Right renal pelvis (tissue), 4 donors: Measurements from ENCODE around the gene MVB12A. TPM values are rescaled to one million over a fixed set of nuclear protein-coding genes. Genes with fewer than 3 reads are reported as not detected.

Experiments used
- DNase-seq, 4 donors: peaks; one replicate each; pipeline ENCODE4 v3.0.0-alpha.2; 2013; ENCODE audit warnings: low read depth in 4 of 4, low spot score in 3 of 4, missing footprints in 1 of 4
- polyA plus RNA-seq, 4 donors: library from polyadenylated mRNA; unstranded; fragments of 120-200 nt; gene quantifications; one replicate each; pipeline ENCODE4 v1.2.1, GENCODE V29; 2013; ENCODE audit not compliant: insufficient read length in 4 of 4

MVB12A gene
- polyA plus RNA-seq, 4 donors = 61.5 to 87.9 (median 62.8) TPM

DNA sequence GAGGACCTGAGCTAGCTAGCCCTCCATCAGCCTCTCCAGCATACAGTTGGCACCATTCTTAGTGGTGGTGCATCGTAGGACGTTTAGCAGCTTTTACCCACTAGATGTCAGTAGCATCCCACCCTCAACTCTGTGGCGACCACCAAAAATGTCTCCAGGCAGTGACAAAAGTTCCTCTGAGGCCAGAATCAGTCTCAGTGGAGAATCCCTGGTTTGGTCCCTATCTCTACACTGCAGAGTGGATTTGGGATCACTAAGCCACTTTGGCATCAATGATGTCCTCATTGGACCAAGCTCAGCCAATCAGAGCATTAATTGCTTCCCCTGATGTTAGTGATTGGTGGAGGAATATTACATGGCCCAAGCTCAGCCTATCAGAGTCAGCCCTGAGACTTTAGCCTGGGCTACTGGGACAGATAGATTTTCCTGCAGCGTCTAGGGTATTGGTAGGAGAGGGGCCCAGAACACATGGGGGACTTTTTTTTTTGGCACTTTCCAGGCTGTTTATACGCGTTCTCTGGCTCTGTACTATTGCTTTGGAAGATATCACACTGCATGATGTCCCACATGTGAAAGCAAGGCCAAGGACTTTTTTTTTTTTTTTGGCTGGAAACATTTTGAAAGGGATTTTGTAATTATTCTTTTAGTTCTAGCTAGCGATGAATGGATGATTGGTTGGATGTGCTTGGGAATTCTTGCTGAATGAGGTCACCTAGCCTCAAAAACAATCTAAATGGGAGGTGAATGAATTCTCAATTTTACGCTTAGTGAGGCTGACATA, 21.6 kb downstream of the MVB12A start:
- no peak for DNase-seq

DNA sequence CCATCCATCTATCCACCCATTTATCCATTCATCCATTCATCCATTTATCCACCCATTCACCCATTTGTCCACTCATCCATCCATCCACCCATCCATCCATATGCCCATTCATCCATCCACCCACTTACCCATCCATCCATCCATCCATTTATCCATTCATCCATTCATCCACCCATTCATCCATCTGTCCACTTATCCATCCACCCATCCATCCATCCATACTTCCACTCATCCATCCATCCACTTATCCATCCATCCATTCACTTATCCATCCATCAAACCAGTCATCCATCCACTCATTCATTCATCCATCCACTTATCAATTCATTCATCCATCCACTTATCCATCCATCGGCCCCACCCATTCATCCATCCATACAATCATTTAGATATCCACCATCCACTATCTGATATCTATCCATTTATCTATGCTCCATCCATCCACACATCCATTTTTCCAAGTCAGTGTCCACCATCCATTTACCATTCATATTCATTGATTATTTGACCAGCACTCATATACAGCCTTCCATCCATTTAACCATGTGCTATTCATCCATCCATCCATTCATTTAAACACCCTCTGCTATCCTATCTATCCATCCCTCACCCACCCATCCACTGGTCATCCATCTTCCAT, 25.8 kb downstream of the MVB12A start:
- DNase-seq = no peak

DNA sequence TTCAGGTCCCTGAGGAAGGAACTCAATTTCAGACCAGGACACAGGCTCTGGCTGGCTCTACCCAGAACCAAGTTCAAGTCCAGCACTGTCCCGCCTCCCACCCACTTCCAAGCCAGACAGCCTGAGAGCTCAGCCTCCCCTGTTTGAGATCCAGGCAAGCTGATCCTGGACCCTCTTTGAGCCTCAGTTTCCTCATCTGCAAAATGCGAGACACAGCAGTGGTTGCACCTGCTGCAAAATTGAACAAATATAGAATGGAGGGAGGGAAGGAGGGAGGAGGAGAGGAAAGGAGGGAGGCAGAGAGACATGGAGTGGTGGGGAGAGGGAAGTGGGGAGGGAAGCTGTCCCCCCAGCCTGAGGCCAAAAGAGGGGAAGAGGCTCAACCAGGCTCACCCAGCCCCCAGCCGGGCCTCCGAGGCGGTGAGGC, 27.9 kb downstream of the MVB12A start:
- no peak for DNase-seq

DNA sequence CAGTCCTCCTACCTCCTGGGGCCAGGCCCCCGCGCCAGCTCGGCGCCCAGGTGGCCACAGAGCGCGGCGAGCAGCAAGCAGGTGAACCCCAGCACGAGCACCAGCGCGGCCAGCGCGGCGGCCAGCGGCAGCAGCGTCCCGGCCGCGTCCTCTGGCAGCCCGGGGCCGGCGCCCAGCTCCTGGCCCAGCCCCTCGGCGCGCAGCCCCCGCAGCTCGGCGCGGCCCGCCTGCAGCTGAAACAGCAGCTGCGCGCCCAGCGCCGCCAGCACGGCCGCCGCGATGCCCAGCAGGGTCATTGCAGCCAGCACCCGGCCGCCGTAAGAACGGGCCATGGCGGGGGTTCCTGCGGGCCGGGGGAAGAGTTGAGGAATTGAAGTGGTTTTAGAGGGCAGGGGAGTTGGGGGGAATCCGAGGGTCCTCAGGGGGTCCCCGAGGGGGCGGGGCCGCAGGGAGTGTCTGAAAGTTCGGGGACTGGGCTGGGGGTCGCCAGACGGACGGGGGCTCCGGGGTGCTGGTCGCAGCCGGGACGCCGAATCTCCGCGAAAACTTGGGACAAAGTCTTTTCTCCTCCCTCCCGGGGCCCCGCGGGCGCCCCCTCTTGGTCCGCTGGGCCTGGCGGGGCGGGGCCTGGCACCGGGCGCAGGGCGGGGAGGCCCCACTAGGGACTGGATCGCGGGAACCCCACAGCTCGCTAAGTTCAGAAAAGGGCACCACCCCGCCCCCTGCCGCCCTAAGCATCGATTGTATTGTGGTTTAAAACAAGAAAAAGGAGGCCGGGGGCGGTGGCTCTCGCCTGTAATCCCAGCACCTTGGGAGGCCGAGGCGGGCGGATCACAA, 28.5 kb downstream of the MVB12A start, which contains the start of gene TMEM221:
TMEM221 (minus strand) TSS at position 538 of the 837 bp plus-strand sequence; CDS start at position 332, 206 bp downstream.
- no peak for DNase-seq

DNA sequence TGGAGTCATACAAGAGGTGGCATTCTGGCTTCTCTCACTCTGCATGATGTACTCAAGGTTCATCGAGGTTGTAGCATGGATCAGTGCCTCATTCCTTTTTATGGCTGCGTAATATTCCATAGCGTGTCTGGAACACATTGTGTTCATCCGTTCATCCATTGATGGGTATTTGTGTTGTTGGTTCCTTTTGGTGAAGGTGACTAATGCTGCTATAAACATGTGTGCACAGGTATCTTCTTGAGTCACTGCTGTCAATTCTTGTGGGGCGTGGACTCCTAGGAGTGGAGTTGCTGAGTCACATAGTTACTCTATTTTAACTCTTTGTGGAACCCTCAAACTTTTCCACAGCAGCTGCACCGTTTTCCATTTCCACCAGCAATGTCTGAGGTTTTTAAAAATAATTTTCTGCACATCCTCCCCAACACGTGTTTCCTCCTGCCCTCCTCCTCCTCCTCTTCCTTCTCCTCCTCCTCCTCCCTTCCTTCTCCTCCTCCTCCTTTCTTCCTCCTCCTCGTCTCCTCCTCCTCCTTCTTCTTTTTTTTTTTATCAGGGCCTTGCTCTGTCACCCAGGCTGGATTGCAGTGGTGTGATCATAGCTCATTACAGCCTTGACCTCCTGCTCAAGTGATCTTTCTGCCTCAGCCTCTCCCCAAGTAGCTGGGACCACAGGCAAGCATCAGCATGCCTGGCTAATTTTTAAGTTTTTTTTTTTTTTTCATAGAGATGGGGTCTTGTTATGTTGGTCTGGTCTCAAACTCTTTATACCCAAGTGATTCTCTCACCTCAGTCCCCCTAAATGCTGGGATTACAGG, 30.6 kb downstream of the MVB12A start:
- DNase-seq = no peak

DNA sequence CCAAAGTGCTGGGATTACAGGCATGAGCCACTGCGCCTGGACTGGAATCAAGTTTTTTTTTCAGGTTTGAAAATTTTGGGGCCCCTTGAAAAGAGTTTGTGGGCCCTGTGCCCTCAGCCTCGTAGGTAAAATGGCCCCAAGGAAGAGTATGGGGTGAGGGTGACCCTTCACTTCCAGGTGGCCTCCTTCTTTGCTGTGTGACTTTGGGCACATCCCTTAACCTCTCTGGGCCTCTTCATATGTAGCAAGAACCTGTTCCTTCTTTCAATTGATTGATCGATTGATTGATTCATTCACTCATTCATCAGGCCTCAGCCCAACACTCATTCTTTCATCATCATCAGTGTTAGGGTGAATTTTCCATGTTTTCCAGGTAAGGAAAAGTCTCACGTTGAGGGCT, 32.0 kb downstream of the MVB12A start:
- DNase-seq = no peak

DNA sequence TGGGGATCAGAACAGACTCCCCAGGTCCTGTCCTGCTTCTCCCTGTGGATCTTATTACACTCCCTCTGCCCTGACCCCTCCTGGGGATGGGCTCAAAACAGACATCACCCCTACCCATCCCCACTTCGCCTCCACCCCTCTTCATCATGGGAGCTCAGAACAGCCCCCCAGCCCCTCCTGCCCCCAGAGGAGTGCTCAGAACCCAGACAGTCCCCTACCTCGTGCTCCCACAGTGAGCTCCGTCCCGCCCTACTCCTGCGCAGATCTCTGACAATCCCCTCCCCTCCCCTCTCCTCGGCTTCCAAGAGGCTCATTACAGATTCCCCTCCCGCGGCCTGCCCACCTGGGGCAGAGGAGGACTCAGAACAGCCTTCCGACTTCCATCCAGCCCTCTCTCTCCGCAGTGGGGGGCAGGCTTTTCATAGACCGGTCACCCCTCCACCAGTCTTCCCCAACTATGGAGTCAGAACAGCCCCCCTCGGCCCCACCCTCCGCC, 34.8 kb downstream of the MVB12A start:
- DNase-seq = no peak

DNA sequence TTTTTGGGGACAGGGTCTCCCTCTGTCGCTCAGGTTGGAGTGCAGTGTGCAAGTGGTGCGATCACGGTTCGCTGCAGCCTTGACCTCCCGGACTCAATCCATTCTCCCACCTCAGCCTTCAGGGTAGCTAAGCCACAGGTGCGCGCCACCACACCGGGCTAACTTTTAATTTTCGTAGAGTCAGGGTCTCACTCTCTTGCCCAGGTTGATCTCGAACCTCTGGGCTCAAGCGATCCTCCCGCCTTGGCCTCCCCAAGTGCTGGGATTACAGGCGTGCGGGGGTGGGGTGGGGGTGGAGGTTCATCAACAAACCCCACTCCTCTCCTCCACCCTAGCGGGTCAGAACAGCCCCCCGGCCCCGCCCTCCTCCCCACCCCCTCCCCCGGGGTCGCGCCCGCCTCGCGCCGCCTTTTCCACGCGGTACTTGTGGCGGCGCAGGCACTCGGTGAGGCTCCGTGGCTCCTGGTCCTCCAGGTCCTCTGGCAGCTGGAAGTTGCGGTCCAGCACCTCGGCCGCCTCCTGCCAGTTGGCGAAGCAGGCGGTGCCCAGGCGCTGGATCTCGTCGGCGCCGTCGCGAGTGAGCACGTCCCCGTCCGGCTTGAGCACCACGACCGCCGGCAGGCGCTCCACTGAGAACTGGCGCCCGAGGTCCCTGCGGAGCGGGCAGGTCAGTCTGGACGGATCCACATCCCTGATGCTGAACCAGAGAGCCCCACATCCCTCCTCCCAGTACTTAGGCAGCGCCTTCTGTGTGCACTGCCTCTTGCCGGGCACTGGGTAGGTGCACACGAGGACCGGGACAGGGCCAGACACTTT, 35.7 kb downstream of the MVB12A start:
- no peak for DNase-seq

DNA sequence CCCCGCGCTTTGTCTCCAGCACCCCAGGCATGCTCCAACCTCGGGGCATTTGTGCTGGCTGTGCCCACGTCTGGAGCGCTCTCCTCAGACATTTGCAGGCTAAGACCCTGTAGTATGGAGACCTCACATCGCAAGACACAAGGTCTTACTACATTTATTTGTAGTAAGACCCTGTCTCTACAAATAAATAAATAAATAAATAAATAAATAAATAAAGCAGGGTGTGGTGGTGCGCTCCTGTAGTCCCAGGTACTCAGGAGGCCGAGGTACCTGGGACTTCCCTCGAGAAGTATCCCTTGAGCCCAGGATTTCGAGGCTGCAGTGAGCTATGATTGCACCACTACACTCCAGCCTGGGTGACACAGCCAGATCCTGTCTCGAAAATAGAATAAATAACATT, 36.3 kb downstream of the MVB12A start:
- DNase-seq = no peak

DNA sequence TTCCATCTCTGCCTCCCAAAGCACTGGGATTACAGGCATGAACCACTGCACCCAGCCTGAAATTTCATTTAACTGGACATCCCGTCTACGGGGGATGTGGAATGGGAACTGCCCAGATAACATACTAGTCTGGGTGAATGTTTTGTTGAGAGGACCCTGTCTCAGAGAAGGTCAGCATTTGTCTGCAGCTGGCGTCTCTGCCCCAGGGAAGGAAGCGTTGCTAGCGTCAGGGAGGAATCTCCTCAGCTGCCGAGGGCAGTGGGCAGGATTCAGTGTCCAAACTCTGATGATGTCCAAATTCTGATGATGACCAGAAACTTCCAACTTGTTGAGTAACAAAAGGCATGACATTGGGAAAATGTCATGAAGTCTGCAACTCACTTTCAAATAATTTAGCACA, 37.8 kb downstream of the MVB12A start:
- no peak for DNase-seq

DNA sequence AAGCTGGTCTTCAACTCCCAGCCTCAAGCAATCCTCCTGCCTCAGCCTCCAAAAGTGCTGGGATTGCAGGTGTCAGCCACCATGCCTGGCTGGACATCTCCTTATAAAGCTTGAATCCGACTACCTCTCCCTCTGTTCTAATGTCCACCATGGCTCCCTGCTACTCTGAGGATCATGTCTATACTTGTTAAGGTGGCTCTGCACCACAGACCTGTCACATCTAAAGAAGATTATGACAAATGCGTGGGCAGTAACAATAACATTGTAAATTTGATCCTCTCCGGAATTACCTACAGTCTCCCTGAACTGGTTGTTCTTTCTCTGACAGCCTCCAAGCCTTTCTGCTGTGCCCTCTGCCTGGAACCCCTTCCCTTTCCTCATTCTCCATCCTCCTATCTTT, 39.1 kb downstream of the MVB12A start:
- no peak for DNase-seq

DNA sequence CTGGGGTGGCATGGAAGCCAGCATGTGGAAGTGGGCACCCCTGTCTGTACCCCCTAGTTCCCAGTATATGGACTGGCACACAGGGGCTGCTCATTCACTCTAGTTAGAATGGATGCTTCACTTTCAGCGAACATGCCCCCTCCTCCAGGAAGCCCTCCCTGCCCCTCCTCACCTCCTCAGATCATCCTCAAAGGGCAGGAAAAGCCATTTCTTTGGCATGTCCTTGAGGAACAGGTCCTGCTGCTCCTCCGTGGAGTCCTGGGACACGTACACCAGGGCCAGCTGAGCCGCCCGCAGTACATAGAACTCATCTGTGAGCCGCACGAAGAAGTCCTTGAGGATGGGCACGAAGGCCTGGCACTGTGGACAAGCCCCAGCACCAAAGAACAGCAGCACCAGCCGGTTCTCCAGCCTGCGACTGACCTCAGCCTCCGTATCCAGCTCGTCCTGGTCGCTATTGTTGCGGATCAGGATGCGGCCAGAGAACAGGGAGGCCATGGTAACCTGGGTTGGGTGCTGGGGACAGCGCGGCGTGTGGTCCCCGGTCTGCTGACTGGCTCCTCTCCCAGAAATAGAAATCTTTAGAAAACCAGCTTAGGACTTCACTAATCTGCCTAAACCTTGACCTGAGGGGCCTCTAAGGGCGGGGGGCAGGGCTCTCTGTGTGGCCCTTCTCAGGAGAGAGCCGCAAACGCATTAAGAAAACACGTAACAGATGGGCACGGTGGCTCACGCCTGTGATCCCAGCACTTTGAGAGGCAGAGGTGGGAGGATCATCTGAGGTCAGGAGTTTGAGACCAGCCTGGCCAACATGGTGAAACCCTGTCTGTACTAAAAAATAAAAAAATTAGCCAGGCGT, 40.8 kb downstream of the MVB12A start, which contains the start of gene NXNL1:
NXNL1 (minus strand) TSS at position 555 of the 859 bp plus-strand sequence; CDS start at position 498, 57 bp downstream.
- no peak for DNase-seq

DNA sequence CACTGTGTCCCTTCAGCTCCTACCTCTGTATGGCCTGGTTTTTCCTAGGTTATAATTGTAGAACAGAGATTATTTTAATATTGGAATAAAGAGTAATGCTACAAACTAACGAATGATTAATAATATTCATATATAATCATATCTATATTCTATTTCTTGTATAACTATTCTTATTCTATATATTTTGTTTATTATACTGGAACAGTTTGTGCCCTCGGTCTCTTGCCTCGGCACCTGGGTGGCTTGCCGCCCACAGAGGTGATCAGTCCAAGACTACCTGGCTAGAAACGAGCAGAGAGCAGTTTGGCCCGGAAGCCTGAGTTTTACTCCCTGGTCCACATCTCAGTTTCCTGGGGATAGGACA, 46.6 kb downstream of the MVB12A start:
- no peak for DNase-seq

DNA sequence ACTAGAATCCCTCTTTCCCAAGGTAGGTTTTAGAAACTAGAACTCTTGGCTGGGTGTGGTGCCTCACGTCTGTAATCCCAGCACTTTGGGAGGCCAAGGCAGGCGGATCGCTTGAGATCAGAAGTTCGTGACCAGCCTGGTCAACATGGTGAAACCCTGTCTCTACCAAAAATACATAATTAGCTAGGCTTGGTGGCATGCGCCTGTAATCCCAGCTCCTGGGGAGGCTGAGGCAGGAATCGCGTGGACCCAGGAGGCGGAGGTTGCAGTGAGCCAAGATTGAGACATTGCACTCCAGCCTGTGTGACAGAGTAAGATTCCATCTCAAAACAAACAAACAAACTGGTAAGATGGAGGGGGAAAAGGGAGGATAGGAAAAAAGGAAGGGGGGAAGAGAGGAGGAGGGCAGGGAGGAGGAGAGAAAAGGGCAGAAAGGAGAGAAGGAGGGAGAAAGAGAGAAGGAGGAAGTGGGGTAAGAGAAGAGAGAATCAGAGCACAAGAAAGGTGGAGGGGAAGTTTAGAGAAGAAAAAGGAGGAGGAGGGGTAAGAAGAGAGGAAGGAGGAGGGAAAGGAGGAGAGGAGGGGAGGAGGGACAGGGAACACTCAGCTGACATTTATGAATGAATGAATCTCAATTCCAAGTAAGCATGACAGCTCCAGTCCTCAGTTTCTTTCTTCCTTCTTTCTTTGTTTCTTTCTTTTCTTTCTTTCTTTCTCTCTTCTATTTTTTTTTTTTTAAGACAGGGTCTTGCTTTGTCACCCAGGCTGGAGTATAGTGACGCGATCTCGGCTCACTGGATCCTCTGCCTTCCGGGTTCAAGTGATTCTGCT, 47.8 kb downstream of the MVB12A start:
- no peak for DNase-seq

DNA sequence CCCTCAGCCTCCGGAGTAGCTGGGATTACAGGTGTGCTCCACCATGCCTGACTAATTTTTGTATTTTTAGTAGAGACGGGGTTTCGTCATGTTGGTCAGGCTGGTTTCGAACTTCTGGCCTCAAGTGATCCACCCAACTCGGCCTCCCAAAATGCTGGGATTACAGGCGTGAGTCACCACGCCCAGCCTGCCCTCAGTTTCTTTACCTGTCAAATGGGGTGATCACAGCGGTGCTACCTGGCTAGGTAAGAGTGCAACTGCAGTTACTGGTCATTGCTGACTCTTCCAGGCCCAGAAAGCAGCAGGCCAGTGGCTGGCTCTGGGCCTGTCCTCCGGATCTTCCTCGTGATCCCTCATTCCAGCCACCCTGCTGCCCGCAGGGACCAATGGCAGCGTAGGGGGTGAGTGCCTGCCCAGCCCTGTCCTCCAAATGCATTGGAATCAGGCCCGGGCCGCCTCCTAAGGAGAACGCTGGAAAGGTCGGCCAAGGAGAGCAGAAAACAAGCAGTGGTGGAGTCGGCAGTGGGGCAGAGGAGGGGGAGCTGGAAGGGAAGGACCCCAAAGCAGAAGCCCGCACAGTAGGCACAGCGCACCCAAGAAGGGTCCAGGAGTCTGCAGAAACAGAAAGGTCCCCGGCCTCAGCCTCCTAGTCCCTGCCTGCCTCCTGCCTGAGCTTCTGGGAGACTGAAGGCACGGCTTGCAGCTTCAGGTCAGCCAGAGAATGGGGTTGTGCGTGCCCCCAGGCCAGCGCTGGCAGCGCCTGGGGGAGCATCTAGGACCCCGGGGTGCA, 48.6 kb downstream of the MVB12A start:
- no peak for DNase-seq

DNA sequence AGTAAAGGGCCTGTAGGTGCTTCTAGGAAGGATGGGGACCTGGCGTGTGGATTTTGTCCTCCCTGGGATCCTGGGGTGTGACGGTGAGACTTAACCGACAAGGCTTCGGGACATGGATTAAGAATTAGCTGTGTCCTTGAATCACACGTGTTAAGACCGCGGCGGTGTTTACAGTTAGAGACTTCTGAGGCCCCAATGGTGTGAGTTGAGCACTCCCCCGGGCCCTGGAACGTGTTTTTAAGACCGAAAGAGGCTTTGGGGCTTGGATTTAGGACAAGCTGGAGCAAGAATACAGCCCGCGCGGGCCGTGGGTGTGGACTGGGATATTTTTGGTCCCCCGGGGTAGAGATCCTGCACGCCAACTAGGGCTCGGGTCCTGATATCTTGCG, 49.2 kb downstream of the MVB12A start:
- no peak for DNase-seq
